ELR (cell line): ENCODE data around the gene ATP6V1F.

ENCODE experiments used
- DNase-seq: peaks from one replicate; pipeline ENCODE4 v3.0.0-alpha.2; 2015; ENCODE audit warnings: low read depth

Gene ATP6V1F

DNA sequence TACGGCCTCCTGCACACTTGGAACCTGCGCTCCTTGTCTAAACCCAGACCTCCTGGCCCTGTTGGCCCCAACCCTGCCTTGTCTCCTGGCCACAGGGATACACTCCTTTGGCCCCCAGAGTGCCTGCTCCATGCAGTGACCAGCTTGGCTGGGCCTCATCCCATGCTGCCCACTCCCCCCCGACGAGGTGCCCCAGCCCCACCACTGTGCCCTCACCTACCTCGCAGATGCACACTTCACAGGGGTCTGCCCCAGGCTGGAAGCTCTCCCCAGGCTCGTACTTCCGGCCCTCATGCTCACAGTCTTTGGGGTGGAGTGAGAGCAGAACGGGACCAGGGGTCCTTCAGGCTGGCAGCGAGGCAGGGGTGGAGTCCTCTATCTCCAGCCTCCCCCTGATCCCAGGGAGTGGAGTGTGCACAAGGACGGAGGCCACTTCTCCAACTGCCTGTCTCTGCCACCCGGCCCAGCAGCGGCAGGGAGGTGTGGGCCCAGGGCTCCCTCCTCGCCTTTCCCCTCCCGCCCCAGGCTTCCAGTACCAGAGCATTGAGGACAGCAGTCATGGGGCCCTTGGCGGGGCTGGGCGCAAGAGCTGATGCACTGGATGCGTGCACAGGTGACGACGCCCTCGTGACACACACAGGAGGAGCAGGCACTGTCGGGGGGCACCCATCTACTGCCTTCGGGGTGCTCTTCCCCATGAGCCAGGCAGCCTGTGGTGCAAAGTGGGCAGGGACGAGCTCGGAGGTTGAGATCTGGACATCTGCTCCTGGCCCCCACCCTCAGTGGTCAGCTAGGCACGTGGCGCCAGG, 22.1 kb downstream of the ATP6V1F start:
- DNase-seq, result no peak

- no peak for DNase-seq
Observed at GRCh38 chr7:128885370-128886187, 22.9 kb downstream of the ATP6V1F start.

DNA sequence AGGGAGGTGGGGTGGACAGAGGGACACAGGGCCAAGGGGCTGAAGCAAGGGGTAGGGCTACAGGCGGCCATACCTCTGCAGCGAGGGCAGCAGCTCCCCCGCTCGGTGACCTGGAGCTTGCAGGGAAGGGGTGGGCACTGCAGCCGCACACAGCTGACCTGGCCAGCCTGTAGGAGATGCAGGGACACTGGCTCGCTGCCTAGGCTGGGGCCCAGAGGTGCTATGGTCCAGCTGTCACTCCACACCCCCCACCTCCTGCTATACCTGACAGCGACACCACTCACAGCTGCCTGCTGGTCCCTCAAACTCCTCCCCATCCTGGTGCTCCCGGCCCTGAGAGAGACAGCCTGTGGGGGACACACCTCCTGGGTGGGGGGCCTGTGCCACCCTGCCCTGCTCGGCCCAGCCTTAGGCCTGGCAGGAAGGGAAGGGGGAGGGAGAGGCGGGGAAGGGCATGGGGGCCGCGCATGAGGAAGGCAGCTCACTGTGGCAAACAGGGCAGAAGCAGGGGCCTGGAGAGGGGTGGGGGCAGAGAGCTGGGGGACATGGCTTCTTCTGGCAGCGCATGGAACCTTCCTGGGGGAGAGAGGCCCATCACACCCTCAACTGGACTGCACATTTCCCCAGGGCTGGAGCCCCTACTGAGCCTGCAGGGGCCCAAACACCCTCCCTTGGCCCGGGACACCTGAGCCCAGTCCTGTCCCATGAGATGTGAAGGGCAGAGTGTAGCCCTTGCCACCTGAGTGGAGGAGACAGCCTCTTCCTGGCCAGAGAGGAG, 23.9 kb downstream of the ATP6V1F start:
- no peak for DNase-seq

DNA sequence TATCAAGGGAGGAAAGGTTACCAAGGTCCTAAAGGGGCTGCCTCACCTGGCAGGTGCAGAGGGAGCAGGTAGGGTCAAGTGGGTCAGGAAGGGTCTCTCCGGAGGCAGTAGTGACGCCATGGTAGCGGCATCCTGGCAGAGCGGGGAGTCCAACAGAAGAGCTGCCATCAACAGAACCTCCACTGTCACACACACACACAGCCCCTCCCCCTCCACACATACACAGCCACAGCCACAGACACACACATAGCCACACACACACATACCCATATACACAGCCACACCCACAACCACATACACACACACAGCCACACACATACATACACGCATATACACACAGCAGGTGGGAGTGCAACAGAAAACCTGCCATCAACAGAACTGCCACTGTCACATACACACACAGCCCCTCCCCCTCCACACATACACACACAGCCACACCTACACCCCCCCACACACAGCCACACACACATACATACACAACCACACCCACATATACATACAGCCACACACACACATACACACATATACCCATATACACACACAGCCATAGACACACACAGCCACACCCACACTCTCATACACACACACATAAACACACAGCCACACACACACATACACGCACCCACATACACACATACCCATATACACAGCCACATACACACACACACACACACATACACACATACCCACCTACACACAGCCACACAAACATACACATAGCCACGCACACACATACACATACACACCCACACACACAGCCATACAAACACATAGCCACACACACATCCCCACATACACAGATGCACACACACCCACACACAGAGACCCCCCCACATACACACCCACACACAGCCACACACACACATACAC, 24.7 kb downstream of the ATP6V1F start:
- DNase-seq, result no peak

- DNase-seq, result no peak
Observed at GRCh38 chr7:128888039-128888755, 25.5 kb downstream of the ATP6V1F start.

GRCh38 chr7:128888756-128889095, 26.1 kb downstream of the ATP6V1F start:
- DNase-seq, result no peak

- DNase-seq, result peak; percentile 34
Observed at GRCh38 chr7:128889121-128889520, 26.5 kb downstream of the ATP6V1F start.

GRCh38 chr7:128890306-128891109, 27.9 kb downstream of the ATP6V1F start:
- DNase-seq, result no peak

- DNase-seq, result no peak
Observed at GRCh38 chr7:128891110-128891941, 28.7 kb downstream of the ATP6V1F start.

DNA sequence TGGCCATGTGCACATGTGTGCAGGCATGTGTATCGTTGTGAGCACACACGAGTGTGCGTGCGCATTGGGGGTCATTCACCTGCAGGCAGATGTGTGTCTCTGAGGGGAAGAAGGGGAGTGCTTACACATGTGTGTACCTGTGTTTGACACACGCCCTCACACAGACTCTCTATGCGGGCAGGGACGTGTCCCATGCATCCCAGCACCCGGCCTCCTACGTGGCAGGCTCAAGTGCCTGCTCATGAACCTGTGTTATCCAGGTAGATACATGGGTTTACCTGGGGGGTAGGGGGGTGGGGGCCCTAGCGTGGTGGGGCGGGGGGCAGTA, 29.2 kb downstream of the ATP6V1F start:
- no peak for DNase-seq

DNA sequence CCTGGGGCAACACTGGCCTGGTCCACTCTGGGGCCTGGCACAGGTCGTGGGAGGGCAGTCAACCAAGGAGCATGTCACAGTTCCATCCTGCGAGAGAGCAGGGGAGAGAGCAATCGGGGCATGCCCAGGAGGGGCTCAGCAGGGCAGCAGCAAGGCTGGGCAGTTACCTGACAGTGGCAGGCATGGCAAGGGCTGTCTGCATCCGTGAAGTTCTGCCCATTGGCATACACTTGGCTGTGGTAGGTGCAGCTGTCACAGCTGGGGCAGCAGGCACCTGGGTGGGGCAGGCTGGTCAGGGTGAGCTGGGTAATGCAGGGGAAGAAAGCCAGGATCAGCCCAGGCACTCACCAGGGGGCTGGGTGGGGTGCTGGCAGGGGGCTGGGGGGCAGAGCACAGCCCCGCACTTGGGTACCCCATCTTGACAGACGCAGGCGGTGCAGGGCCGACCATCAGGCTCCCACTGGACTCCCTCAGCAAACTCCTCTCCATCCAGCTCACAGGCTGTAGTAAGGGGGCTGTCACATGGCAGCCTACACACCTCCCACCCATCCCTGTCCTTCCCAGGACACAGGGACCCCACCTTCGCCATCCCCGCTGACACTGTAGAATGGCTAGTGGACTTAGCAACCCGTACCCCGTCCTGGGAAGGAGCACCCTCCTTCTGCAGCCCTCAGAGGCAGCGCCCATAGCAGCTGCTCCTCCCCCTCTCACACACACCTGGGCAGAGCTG, 30.0 kb downstream of the ATP6V1F start:
- no peak for DNase-seq

- no peak for DNase-seq
Observed at GRCh38 chr7:128893251-128894100, 30.8 kb downstream of the ATP6V1F start.

DNA sequence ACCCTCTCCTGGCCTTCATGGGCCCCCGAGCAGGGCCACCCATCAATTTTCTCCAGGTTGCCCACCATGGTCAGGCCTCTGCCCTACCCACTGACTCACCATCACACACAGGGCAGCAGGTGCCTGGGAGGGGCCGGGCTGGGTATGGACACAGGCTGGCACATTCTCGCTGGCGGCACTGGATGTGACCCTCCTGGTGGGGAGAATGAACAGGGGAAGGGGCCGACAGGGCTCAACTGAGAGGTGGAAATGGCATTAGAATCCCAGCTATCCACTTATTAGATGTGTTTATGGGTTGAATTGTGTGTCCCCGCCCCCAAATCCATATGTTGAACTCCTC, 31.4 kb downstream of the ATP6V1F start:
- DNase-seq, result no peak

- no peak for DNase-seq
Observed at GRCh38 chr7:128895320-128895719, 32.7 kb downstream of the ATP6V1F start.

DNA sequence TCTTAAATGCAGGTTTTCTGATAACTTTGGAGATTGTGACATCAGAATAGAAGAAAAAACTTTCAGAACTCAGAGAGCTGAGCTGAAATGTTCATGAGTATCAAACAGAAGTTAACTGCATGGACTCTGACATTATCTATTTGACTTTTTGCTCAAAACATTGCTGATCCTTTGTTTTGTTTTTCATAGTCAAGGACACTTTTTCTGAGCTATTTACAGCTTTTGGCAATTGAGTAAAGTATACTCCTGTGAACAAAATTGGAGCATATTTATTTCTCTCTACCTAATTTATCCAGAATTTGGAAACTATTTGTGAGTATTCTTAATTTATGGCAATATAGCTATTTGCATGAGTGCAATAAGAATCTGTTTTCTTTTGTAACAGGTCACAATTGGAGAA, 36.7 kb downstream of the ATP6V1F start:
- DNase-seq, result no peak

DNA sequence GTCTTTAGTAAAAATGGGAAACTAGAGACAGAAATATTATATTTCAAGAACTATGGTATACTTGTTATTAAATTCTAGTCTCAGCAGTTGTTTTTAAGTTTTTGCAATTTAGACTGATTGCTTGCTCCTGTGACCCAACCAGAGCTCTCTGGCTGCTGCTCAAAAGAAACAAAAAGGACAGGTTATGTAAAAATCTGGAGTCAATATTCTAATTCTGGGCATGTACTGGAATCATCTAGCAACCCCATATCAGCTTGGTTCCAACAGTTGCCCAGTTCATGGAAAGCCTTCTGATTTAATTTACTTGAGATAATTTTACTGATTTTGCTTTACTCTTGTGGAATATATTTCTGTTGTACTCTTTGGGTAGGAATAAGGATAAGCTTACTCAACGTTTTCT, 37.6 kb downstream of the ATP6V1F start:
- no peak for DNase-seq

GRCh38 chr7:128902761-128903585, 40.3 kb downstream of the ATP6V1F start:
- DNase-seq, result peak; percentile 44
